HG03103 (cell line): ENCODE results near the gene LDLRAD4.

Source experiments
- ATAC-seq: cut with Tn5 transposase; IDR thresholded peaks from one replicate; pipeline ENCODE4 v1.9.1; 2021; ENCODE audit warnings: low read depth; ENCODE audit not compliant: unreplicated experiment

Gene LDLRAD4

GRCh38 chr18:13279181-13280069 lies 60.9 kb downstream of the LDLRAD4 start:
- no peak for ATAC-seq

- no peak for ATAC-seq
Measured at GRCh38 chr18:13280070-13280795, 61.7 kb downstream of the LDLRAD4 start.

GRCh38 chr18:13281406-13281805 lies 62.8 kb downstream of the LDLRAD4 start:
- ATAC-seq, result no peak

GRCh38 chr18:13283746-13284145 lies 65.2 kb downstream of the LDLRAD4 start:
- no peak for ATAC-seq

- ATAC-seq, result no peak
Measured at GRCh38 chr18:13284330-13285027, 65.9 kb downstream of the LDLRAD4 start.

GRCh38 chr18:13285874-13286273 lies 67.3 kb downstream of the LDLRAD4 start:
- ATAC-seq, result no peak

- no peak for ATAC-seq
Measured at GRCh38 chr18:13286456-13287125, 68.0 kb downstream of the LDLRAD4 start.

GRCh38 chr18:13287372-13287771 lies 68.8 kb downstream of the LDLRAD4 start:
- ATAC-seq, result no peak

- no peak for ATAC-seq
Measured at GRCh38 chr18:13288509-13289133, 70.1 kb downstream of the LDLRAD4 start.

- no peak for ATAC-seq
Measured at GRCh38 chr18:13289481-13290205, 71.1 kb downstream of the LDLRAD4 start.

GRCh38 chr18:13290856-13291271 lies 72.3 kb downstream of the LDLRAD4 start:
- ATAC-seq, result no peak

GRCh38 chr18:13291299-13291698 lies 72.7 kb downstream of the LDLRAD4 start:
- no peak for ATAC-seq

- no peak for ATAC-seq
Measured at GRCh38 chr18:13291745-13292447, 73.3 kb downstream of the LDLRAD4 start.

GRCh38 chr18:13292736-13293135 lies 74.2 kb downstream of the LDLRAD4 start:
- ATAC-seq, result no peak

GRCh38 chr18:13294309-13294708 lies 75.7 kb downstream of the LDLRAD4 start:
- no peak for ATAC-seq

GRCh38 chr18:13295894-13296293 lies 77.3 kb downstream of the LDLRAD4 start:
- ATAC-seq, result no peak

GRCh38 chr18:13296867-13297574 lies 78.5 kb downstream of the LDLRAD4 start:
- no peak for ATAC-seq

GRCh38 chr18:13298262-13298661 lies 79.7 kb downstream of the LDLRAD4 start:
- no peak for ATAC-seq
